Measurements from ENCODE around the gene PDE11A. TPM values are rescaled to one million over a fixed set of nuclear protein-coding genes. Genes with fewer than 3 reads are reported as not detected.

PDE11A gene
- total RNA-seq, 1 experiment from 2014 or later, result 0.61 TPM

DNA sequence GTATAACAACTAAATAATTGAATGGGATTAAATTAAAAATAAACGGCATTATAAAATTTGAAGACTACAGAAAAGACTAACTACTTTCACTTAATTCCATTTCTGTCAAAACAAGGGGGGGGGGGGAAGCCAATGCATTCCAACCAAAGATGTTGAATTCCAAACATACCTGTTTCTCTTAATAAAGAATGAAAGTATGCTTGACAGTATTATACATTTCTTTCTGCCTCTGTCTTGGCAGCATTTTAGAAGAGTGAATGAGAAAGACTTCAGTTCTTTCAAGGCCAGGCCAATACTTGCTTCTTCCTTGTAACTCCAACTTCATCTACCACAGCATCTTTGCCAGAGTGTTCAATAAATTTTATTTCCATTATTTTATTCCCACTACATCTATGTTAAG is 65.9 kb downstream of the PDE11A start:
- BruUV-seq (replicated peaks), result no TSS peak
- no peak for DNase-seq (ENCODE audit: low read depth, low spot score)
- no peaks in the 10 kb centered on the region for H3K9me3 ChIP-seq (ENCODE audit: control insufficient read depth in 1 of 2, insufficient read depth in 1 of 2, low read depth in 1 of 2, low read length in 2 of 2)
- no peaks in the 10 kb centered on the region for H3K79me2 ChIP-seq (ENCODE audit: insufficient read depth, low read length)
- H3K27ac ChIP-seq (ENCODE audit: low read depth, low read length), result no peak overlapping the region
- no peak for TF ChIP-seq TCF7L2 (IDR thresholded peaks at IDR 0.05; ENCODE audit: borderline replicate concordance, extremely low read depth, insufficient read depth, insufficient read length)
- TF ChIP-seq CEBPB (IDR thresholded peaks at IDR 0.05; ENCODE audit: low read depth), result no peak
- no peak for TF ChIP-seq ZNF274 (IDR thresholded peaks at IDR 0.05; ENCODE audit: low read depth, low read length)
- TF ChIP-seq POLR2A (IDR thresholded peaks at IDR 0.05; ENCODE audit: borderline replicate concordance, extremely low read depth, insufficient read depth, insufficient read length), result no peak
- TF ChIP-seq EGR1 (IDR thresholded peaks at IDR 0.05; ENCODE audit: low read depth), result no peak
- TF ChIP-seq, protein P1, sequence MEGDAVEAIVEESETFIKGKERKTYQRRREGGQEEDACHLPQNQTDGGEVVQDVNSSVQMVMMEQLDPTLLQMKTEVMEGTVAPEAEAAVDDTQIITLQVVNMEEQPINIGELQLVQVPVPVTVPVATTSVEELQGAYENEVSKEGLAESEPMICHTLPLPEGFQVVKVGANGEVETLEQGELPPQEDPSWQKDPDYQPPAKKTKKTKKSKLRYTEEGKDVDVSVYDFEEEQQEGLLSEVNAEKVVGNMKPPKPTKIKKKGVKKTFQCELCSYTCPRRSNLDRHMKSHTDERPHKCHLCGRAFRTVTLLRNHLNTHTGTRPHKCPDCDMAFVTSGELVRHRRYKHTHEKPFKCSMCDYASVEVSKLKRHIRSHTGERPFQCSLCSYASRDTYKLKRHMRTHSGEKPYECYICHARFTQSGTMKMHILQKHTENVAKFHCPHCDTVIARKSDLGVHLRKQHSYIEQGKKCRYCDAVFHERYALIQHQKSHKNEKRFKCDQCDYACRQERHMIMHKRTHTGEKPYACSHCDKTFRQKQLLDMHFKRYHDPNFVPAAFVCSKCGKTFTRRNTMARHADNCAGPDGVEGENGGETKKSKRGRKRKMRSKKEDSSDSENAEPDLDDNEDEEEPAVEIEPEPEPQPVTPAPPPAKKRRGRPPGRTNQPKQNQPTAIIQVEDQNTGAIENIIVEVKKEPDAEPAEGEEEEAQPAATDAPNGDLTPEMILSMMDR (IDR thresholded peaks at IDR 0.05 in 2 of 3, conservative IDR thresholded peaks at IDR 0.05 in 1 of 3; ENCODE audit: borderline replicate concordance in 1 of 3, insufficient read depth in 1 of 3, low read depth in 2 of 3, low read length in 2 of 3), result no peak
- TF ChIP-seq SIN3A (IDR thresholded peaks at IDR 0.05; ENCODE audit: low read depth), result no peak
- no peak for TF ChIP-seq RAD21 (IDR thresholded peaks at IDR 0.05; ENCODE audit: low read depth)
- no peak for TF ChIP-seq ZFX (IDR thresholded peaks at IDR 0.05)
- TF ChIP-seq, protein P2, sequence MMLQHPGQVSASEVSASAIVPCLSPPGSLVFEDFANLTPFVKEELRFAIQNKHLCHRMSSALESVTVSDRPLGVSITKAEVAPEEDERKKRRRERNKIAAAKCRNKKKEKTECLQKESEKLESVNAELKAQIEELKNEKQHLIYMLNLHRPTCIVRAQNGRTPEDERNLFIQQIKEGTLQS (IDR thresholded peaks at IDR 0.05), result no peak
- TF ChIP-seq JUND (IDR thresholded peaks at IDR 0.05), result no peak
- no peak for TF ChIP-seq SP1 (IDR thresholded peaks at IDR 0.05; ENCODE audit: low read depth)
- no peak for TF ChIP-seq YY1 (IDR thresholded peaks at IDR 0.05; ENCODE audit: extremely low read depth, insufficient replicate concordance, low read depth, low read length)
- TF ChIP-seq CBX3 (IDR thresholded peaks at IDR 0.05; ENCODE audit: low read depth), result no peak
- no peak for TF ChIP-seq SRF (IDR thresholded peaks at IDR 0.05; ENCODE audit: low read depth)
- no peak for TF ChIP-seq POLR2AphosphoS5 (IDR thresholded peaks at IDR 0.05; ENCODE audit: low read depth, low read length)
- TF ChIP-seq, protein P3, sequence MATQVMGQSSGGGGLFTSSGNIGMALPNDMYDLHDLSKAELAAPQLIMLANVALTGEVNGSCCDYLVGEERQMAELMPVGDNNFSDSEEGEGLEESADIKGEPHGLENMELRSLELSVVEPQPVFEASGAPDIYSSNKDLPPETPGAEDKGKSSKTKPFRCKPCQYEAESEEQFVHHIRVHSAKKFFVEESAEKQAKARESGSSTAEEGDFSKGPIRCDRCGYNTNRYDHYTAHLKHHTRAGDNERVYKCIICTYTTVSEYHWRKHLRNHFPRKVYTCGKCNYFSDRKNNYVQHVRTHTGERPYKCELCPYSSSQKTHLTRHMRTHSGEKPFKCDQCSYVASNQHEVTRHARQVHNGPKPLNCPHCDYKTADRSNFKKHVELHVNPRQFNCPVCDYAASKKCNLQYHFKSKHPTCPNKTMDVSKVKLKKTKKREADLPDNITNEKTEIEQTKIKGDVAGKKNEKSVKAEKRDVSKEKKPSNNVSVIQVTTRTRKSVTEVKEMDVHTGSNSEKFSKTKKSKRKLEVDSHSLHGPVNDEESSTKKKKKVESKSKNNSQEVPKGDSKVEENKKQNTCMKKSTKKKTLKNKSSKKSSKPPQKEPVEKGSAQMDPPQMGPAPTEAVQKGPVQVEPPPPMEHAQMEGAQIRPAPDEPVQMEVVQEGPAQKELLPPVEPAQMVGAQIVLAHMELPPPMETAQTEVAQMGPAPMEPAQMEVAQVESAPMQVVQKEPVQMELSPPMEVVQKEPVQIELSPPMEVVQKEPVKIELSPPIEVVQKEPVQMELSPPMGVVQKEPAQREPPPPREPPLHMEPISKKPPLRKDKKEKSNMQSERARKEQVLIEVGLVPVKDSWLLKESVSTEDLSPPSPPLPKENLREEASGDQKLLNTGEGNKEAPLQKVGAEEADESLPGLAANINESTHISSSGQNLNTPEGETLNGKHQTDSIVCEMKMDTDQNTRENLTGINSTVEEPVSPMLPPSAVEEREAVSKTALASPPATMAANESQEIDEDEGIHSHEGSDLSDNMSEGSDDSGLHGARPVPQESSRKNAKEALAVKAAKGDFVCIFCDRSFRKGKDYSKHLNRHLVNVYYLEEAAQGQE (IDR thresholded peaks at IDR 0.05; ENCODE audit: low read depth), result no peak
- TF ChIP-seq, protein P4, sequence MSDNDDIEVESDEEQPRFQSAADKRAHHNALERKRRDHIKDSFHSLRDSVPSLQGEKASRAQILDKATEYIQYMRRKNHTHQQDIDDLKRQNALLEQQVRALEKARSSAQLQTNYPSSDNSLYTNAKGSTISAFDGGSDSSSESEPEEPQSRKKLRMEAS (IDR thresholded peaks at IDR 0.05), result no peak
- TF ChIP-seq, protein P5, sequence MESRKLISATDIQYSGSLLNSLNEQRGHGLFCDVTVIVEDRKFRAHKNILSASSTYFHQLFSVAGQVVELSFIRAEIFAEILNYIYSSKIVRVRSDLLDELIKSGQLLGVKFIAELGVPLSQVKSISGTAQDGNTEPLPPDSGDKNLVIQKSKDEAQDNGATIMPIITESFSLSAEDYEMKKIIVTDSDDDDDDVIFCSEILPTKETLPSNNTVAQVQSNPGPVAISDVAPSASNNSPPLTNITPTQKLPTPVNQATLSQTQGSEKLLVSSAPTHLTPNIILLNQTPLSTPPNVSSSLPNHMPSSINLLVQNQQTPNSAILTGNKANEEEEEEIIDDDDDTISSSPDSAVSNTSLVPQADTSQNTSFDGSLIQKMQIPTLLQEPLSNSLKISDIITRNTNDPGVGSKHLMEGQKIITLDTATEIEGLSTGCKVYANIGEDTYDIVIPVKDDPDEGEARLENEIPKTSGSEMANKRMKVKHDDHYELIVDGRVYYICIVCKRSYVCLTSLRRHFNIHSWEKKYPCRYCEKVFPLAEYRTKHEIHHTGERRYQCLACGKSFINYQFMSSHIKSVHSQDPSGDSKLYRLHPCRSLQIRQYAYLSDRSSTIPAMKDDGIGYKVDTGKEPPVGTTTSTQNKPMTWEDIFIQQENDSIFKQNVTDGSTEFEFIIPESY (IDR thresholded peaks at IDR 0.05; ENCODE audit: extremely low read depth, insufficient replicate concordance, low read length), result no peak
- TF ChIP-seq EZH2phosphoT487 (IDR thresholded peaks at IDR 0.05; ENCODE audit: borderline replicate concordance), result no peak
- no peaks in the 10 kb centered on the region for H3K9me2 ChIP-seq (ENCODE audit: insufficient read depth)
- no peaks in the 10 kb centered on the region for H3K36me3 ChIP-seq (ENCODE audit: control insufficient read depth in 1 of 2, insufficient read depth in 2 of 2, low read length in 2 of 2)
- H3K4me3 ChIP-seq (replicated peaks in 1 of 2; ENCODE audit: low read depth in 1 of 2, low read length in 2 of 2), result no peak overlapping the region
- H3K4me2 ChIP-seq (ENCODE audit: low read length), result no peak overlapping the region
- intact Hi-C loops (cut with micrococcal nuclease), result no loop called here
- no peaks in the 10 kb centered on the region for H3K27me3 ChIP-seq (ENCODE audit: insufficient read depth, low read length)
- RAD21 ChIA-PET (ENCODE audit: low non-redundant PET in 1 of 2, low total read pairs in 2 of 2, uncharacterized antibody in 2 of 2, unreplicated experiment in 2 of 2), result no interaction called here
- no peaks in the 10 kb centered on the region for H3K4me1 ChIP-seq (ENCODE audit: control insufficient read depth in 1 of 2, insufficient read depth in 2 of 2, low read length in 2 of 2)
- no peak overlapping the region for H2AFZ ChIP-seq (ENCODE audit: low read depth, low read length, poor library complexity, severe bottlenecking)
- POLR2A ChIA-PET, result no interaction called here
- ATAC-seq, result no peak
- no peaks in the 10 kb centered on the region for H4K20me1 ChIP-seq (ENCODE audit: insufficient read depth)
- CTCF ChIA-PET, result no interaction called here
- H3K9ac ChIP-seq (ENCODE audit: low read length), result no peak overlapping the region
